ENCODE measurements around the gene METTL1. TPM values are rescaled to one million over a fixed set of nuclear protein-coding genes. Genes with fewer than 3 reads are reported as not detected.
A peak's percentile ranks its signal among the peaks of the same experiment; 100 is the strongest.

Gene METTL1
- total RNA-seq, 1 donor from 2014 or later: 13.6 TPM

- peak; percentile 50 for DNase-seq (ENCODE audit: low read depth)
Observed at GRCh38 chr12:57738661-57739237, 33.2 kb downstream of the METTL1 start, which contains the start of gene AGAP2. Gene AGAP2 (minus strand): TSS chr12:57738742. CDS start chr12:57738246, 496 bp downstream.

- peak; percentile 52 for DNase-seq (ENCODE audit: low read depth)
Observed at GRCh38 chr12:57737467-57738460, 34.1 kb downstream of the METTL1 start.

GRCh38 chr12:57736741-57737466, 35.0 kb downstream of the METTL1 start:
- DNase-seq (ENCODE audit: low read depth): no peak

- peak; percentile 86 for DNase-seq (ENCODE audit: low read depth)
Observed at GRCh38 chr12:57735952-57736740, 35.8 kb downstream of the METTL1 start.

- peak; percentile 97 for DNase-seq (ENCODE audit: low read depth)
Observed at GRCh38 chr12:57735198-57735855, 36.6 kb downstream of the METTL1 start.

GRCh38 chr12:57734591-57734990, 37.3 kb downstream of the METTL1 start:
- DNase-seq (ENCODE audit: low read depth): peak; percentile 93

- DNase-seq (ENCODE audit: low read depth): no peak
Observed at GRCh38 chr12:57733928-57734327, 38.0 kb downstream of the METTL1 start.

GRCh38 chr12:57732726-57733593, 38.9 kb downstream of the METTL1 start:
- no peak for DNase-seq (ENCODE audit: low read depth)

GRCh38 chr12:57732270-57732669, 39.6 kb downstream of the METTL1 start:
- no peak for DNase-seq (ENCODE audit: low read depth)

- DNase-seq (ENCODE audit: low read depth): no peak
Observed at GRCh38 chr12:57731411-57732080, 40.4 kb downstream of the METTL1 start.

- peak; percentile 85 for DNase-seq (ENCODE audit: low read depth)
Observed at GRCh38 chr12:57730336-57731067, 41.4 kb downstream of the METTL1 start.

GRCh38 chr12:57729321-57729844, 42.5 kb downstream of the METTL1 start:
- no peak for DNase-seq (ENCODE audit: low read depth)

- DNase-seq (ENCODE audit: low read depth): no peak
Observed at GRCh38 chr12:57727758-57728395, 44.0 kb downstream of the METTL1 start.

GRCh38 chr12:57726884-57727757, 44.8 kb downstream of the METTL1 start:
- no peak for DNase-seq (ENCODE audit: low read depth)

- peak; percentile 89 for DNase-seq (ENCODE audit: low read depth)
Observed at GRCh38 chr12:57726151-57726883, 45.6 kb downstream of the METTL1 start.

- no peak for DNase-seq (ENCODE audit: low read depth)
Observed at GRCh38 chr12:57725851-57726150, 46.1 kb downstream of the METTL1 start.
